Stimulated activated naive B cell treated with anti-CD40 and anti-IgM and Interleukin-4, amounts not matched to agents 10 μg/mL and 1 μg/mL and 100 μg/mL, for 72 hours (primary cell): ENCODE data around the gene STAT3.

Source experiments
- ATAC-seq, 2 donors: fragments of 150-1000 bp; cut with Tn5 transposase; replicated peaks; 2 replicates each; pipeline ENCODE4 v1.10.0; 2021; ENCODE audit warnings: moderate library complexity in 1 of 2
- DNase-seq: peaks from one replicate; pipeline ENCODE4 v3.0.0; 2021
- H3K27ac Mint-ChIP-seq: one replicate; pipeline ENCODE4 v1.8.0; 2022; ENCODE audit warnings: mild to moderate bottlenecking, mixed read lengths
- H3K27me3 Mint-ChIP-seq, 2 donors: one replicate each; pipeline ENCODE4 v1.8.0; 2022; ENCODE audit warnings: mixed read lengths in 2 of 2
- H3K36me3 Mint-ChIP-seq, 2 donors: one replicate each; pipeline ENCODE4 v1.8.0; 2022; ENCODE audit warnings: mixed read lengths in 2 of 2, mild to moderate bottlenecking in 1 of 2
- H3K4me1 Mint-ChIP-seq, 2 donors: one replicate each; pipeline ENCODE4 v1.8.0; 2022; ENCODE audit warnings: mixed read lengths in 2 of 2, mild to moderate bottlenecking in 1 of 2
- H3K4me3 Mint-ChIP-seq, 2 donors: one replicate each; pipeline ENCODE4 v1.8.0; 2022; ENCODE audit warnings: mild to moderate bottlenecking in 2 of 2, mixed read lengths in 2 of 2, moderate library complexity in 1 of 2
- H3K9me3 Mint-ChIP-seq, 2 donors: one replicate each; pipeline ENCODE4 v1.8.0; 2022; ENCODE audit warnings: mixed read lengths in 2 of 2, mild to moderate bottlenecking in 1 of 2

STAT3 gene

GRCh38 chr17:42414704-42415409 lies 26.6 kb upstream of the STAT3 start:
- ATAC-seq = peak; percentile 91 to 92
- peaks cover 4 to 5% of the 10 kb centered on the region in 2 donors for H3K27me3 Mint-ChIP-seq
- H3K4me1 Mint-ChIP-seq = peaks cover 15 to 22% of the 10 kb centered on the region in 2 donors
- H3K27ac Mint-ChIP-seq = peak overlapping the region; percentile 1
- H3K4me3 Mint-ChIP-seq = peak overlapping the region; percentile 11 to 46
- DNase-seq = peak; percentile 33
- no peaks in the 10 kb centered on the region for H3K9me3 Mint-ChIP-seq
- H3K36me3 Mint-ChIP-seq = no peaks in the 10 kb centered on the region

- H3K9me3 Mint-ChIP-seq = no peaks in the 10 kb centered on the region
Observed at GRCh38 chr17:42413464-42414040, 25.3 kb upstream of the STAT3 start.

DNA sequence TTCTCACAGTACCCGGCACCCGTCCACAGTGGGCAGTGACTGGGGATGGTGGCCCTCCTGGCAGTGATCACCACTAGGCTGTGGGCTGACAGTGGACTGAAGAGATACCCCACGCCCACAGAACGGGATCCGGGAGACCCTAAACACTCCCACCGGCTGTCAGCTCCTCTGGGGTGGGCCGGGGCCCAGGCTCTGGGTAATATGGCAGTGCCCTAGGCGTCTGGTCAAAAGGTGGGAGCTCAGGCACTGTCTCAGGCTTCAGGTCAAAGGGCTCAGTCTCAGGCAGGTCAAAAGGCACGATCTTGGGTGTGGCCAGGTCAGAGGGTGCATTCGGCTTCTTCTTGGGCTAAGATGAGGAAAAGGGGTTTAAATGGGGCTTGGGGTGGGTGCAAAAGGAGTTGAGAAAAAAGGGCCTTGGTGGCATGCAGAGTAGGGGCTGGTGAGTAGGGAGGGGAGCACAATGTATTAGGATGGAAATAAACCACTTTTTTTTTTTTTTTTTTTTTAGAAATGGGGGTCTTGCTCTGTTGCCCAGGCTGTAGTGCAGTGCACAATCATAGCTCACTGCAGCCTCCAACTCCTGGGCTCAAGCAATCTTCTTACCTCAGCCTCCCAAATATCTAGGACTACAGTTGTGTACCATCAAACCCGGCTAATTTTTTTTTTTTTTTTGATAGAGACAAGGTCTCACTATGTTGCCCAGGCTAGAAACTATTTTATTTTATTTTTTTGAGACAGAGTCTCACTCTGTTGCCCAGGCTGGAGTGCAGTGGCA lies 23.9 kb upstream of the STAT3 start:
- no peak for ATAC-seq
- Mint-ChIP-seq H3K27ac (peak overlapping the region; percentile 43), H3K4me1 (peaks cover 16 to 22% of the 10 kb centered on the region in 2 donors)

More at GRCh38 chr17:42413464-42414040, 25.3 kb upstream of the STAT3 start:
- H3K27ac Mint-ChIP-seq = no peak overlapping the region
- ATAC-seq (no peak), DNase-seq (no peak)
- peaks cover 13 to 17% of the 10 kb centered on the region in 2 donors for H3K4me1 Mint-ChIP-seq
- no peak overlapping the region for H3K4me3 Mint-ChIP-seq
- no peaks in the 10 kb centered on the region for H3K27me3 Mint-ChIP-seq
- H3K36me3 Mint-ChIP-seq = no peaks in the 10 kb centered on the region

GRCh38 chr17:42411361-42411760 lies 23.1 kb upstream of the STAT3 start:
- no peak overlapping the region for H3K4me3 Mint-ChIP-seq
- H3K4me1 Mint-ChIP-seq = peaks cover 19 to 22% of the 10 kb centered on the region in 2 donors
- no peak overlapping the region for H3K27ac Mint-ChIP-seq
- no peak for ATAC-seq
- no peaks in the 10 kb centered on the region for H3K36me3 Mint-ChIP-seq
- DNase-seq = no peak
- no peaks in the 10 kb centered on the region for H3K9me3 Mint-ChIP-seq
- no peaks in the 10 kb centered on the region for H3K27me3 Mint-ChIP-seq

More for the DNA sequence above, 23.9 kb upstream of the STAT3 start:
- Mint-ChIP-seq H3K36me3 (no peaks in the 10 kb centered on the region), H3K9me3 (no peaks in the 10 kb centered on the region), H3K4me3 (no peak overlapping the region), H3K27me3 (no peaks in the 10 kb centered on the region)
- no peak for DNase-seq

GRCh38 chr17:42410319-42410685 lies 22.1 kb upstream of the STAT3 start:
- H3K36me3 Mint-ChIP-seq = no peaks in the 10 kb centered on the region
- H3K9me3 Mint-ChIP-seq = no peaks in the 10 kb centered on the region
- H3K4me3 Mint-ChIP-seq = no peak overlapping the region
- ATAC-seq (no peak), DNase-seq (no peak)
- H3K27me3 Mint-ChIP-seq = no peaks in the 10 kb centered on the region
- peaks cover 21 to 26% of the 10 kb centered on the region in 2 donors for H3K4me1 Mint-ChIP-seq
- no peak overlapping the region for H3K27ac Mint-ChIP-seq

DNA sequence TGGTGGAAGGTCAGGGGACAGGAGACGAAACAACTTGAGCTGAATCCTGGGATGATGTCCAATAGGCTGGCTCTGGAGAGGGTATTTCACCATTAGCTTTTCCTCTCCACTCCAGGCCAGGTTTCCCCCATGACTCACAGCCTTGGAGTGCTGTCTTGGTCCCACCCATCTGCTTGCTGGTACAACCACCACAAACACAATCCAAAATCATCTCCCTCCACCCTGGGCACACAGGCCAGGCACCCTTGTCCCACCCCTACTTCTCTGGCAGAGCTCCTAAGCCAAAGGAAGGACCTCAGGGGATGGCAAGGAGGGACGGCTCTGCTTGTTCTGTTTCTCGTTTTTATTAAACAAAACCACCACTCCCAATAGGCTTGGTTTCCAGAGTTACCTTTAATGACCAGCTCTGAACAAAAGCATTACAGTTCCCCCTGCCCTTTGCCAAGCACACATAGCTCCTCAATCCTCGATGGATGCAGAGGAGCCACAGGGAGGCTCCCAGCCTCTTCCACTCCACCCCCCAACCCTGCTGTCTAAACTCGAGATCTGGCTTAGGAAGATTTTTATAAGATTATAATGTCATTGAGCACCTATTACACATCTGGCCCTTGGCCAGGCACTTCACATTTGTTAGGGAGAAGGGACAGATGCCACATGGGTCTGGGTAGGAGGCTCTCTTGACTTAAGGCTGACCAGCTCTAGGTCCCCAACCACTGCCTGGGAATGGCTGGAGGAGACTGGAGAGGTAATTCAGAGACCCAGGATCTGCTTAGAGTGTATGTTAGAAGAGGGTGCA lies 21.5 kb upstream of the STAT3 start:
- no peak overlapping the region for H3K27ac Mint-ChIP-seq
- no peaks in the 10 kb centered on the region for H3K9me3 Mint-ChIP-seq
- H3K36me3 Mint-ChIP-seq = no peaks in the 10 kb centered on the region
- H3K27me3 Mint-ChIP-seq = no peaks in the 10 kb centered on the region
- no peak for DNase-seq
- no peak for ATAC-seq
- H3K4me3 Mint-ChIP-seq = no peak overlapping the region
- peaks cover 15 to 20% of the 10 kb centered on the region in 2 donors for H3K4me1 Mint-ChIP-seq

DNA sequence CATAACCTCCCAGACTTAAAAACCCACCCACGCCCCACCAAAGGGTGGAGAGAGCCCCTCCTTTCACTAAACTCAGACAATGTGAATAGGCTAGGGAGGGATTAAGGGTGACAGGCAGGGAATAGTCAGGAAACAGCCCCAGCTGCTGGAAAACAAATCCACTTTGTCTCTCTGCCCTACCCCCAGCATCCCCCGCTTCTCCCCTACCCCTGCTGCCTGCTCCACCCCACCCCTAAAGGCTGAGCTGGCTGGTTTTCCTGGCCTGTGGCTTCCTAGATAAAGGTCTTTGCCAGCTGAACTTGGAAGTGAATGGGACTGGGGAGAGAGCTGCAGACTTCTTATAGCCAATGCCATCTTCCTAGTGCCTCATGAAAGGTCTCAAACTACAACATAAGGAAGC lies 19.8 kb upstream of the STAT3 start:
- H3K4me1 Mint-ChIP-seq = peaks cover 12 to 18% of the 10 kb centered on the region in 2 donors
- ATAC-seq (no peak), DNase-seq (no peak)
- H3K27ac Mint-ChIP-seq = no peak overlapping the region
- H3K9me3 Mint-ChIP-seq = no peaks in the 10 kb centered on the region
- H3K27me3 Mint-ChIP-seq = peaks cover 5 to 10% of the 10 kb centered on the region in 2 donors
- H3K36me3 Mint-ChIP-seq = no peaks in the 10 kb centered on the region
- no peak overlapping the region for H3K4me3 Mint-ChIP-seq

DNA sequence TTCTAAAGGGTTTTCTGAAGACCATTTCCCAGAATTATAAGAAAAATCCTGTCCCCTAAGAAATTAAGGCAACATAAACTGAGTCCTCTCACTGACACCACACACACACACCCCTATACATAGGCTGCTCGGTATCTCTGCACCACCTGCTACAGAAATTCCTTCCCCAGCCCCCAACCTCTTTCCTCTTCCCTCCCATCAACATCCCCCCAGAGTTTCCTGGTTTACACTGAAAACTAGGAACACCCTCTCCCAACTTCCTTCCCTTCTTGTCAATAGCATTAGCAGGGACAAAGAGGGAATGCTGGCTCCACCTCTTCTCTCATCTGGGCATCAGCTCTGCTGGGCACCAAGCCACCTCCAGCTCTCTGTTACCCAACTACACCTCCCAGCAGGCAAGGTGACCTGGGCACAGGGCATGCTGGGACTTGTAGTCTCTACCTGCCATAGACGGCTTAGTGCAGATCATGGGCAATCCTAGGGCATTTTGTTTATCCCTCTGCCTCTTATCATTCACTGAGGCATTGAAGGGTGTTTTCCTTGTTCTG lies 19.1 kb upstream of the STAT3 start:
- peak overlapping the region; percentile 82 for H3K27ac Mint-ChIP-seq

GRCh38 chr17:42406615-42407288 lies 18.5 kb upstream of the STAT3 start:
- peaks cover 5 to 10% of the 10 kb centered on the region in 2 donors for H3K27me3 Mint-ChIP-seq
- DNase-seq (no peak), ATAC-seq (no peak)
- peaks cover 12 to 18% of the 10 kb centered on the region in 2 donors for H3K4me1 Mint-ChIP-seq
- H3K36me3 Mint-ChIP-seq = no peaks in the 10 kb centered on the region
- H3K27ac Mint-ChIP-seq = peak overlapping the region; percentile 69
- no peaks in the 10 kb centered on the region for H3K9me3 Mint-ChIP-seq
- H3K4me3 Mint-ChIP-seq = no peak overlapping the region

More for the DNA sequence above, 19.1 kb upstream of the STAT3 start:
- ATAC-seq (peak; percentile 92 to 95), DNase-seq (peak; percentile 44)
- H3K27me3 Mint-ChIP-seq = peaks cover 5 to 10% of the 10 kb centered on the region in 2 donors
- no peak overlapping the region for H3K4me3 Mint-ChIP-seq
- no peaks in the 10 kb centered on the region for H3K9me3 Mint-ChIP-seq
- no peaks in the 10 kb centered on the region for H3K36me3 Mint-ChIP-seq
- H3K4me1 Mint-ChIP-seq = peaks cover 12 to 18% of the 10 kb centered on the region in 2 donors

GRCh38 chr17:42405963-42406495 lies 17.8 kb upstream of the STAT3 start:
- H3K4me3 Mint-ChIP-seq = no peak overlapping the region
- H3K9me3 Mint-ChIP-seq = no peaks in the 10 kb centered on the region
- peaks cover 5 to 10% of the 10 kb centered on the region in 2 donors for H3K27me3 Mint-ChIP-seq
- no peaks in the 10 kb centered on the region for H3K36me3 Mint-ChIP-seq
- peaks cover 12 to 18% of the 10 kb centered on the region in 2 donors for H3K4me1 Mint-ChIP-seq
- DNase-seq (peak; percentile 72), ATAC-seq (peak; percentile 76 to 86)
- peak overlapping the region; percentile 14 for H3K27ac Mint-ChIP-seq

DNA sequence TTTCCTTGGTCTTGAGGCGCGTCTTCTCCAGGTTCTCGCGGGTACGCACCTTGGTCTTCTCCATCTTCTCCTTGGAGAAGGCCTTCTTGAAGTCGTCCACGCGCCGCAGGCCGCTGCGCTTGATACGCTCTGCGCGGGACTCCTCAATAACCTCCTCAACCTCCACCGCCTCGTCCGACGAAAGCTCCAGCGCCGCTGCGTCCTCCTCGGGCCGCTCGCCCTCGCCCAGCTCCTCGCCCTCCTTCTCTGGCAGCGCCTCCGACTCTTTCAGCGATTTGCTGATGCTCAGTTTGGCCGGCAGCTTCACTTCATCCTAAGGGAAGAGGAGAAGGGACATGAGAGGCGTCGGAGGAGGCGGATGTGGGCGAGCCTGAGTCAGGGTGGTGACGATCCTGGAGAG lies 16.8 kb upstream of the STAT3 start:
- Mint-ChIP-seq H3K27me3 (peaks cover 5 to 10% of the 10 kb centered on the region in 2 donors), H3K27ac (no peak overlapping the region), H3K4me1 (peaks cover 14 to 22% of the 10 kb centered on the region in 2 donors), H3K4me3 (no peak overlapping the region), H3K9me3 (no peaks in the 10 kb centered on the region), H3K36me3 (no peaks in the 10 kb centered on the region)
- ATAC-seq = no peak
- no peak for DNase-seq

- Mint-ChIP-seq H3K36me3 (no peaks in the 10 kb centered on the region), H3K4me1 (peaks cover 15 to 24% of the 10 kb centered on the region in 2 donors), H3K27ac (no peak overlapping the region), H3K4me3 (no peak overlapping the region), H3K27me3 (peaks cover 5 to 10% of the 10 kb centered on the region in 2 donors), H3K9me3 (no peaks in the 10 kb centered on the region)
- ATAC-seq = no peak
- no peak for DNase-seq
Observed at GRCh38 chr17:42404326-42405055, 16.2 kb upstream of the STAT3 start.
